Ishikawa (cell line): ENCODE data around the gene NCBP1.

Experiments
- CEBPB ChIP-seq: IDR thresholded peaks from 2 replicates; pipeline ENCODE4 v1.6.1; 2012
- CREB1 ChIP-seq: IDR thresholded peaks from 2 replicates; pipeline ENCODE4 v1.6.1; 2012; ENCODE audit warnings: low read depth
- EGR1 ChIP-seq: IDR thresholded peaks from 2 replicates; pipeline ENCODE4 v1.6.1; 2012
- EP300 ChIP-seq: IDR thresholded peaks from 2 replicates; pipeline ENCODE4 v1.6.1; 2012; ENCODE audit warnings: borderline replicate concordance
- FOXM1 ChIP-seq: IDR thresholded peaks from 2 replicates; pipeline ENCODE4 v1.6.1; 2012; ENCODE audit warnings: low read depth, borderline replicate concordance
- NFIC ChIP-seq: IDR thresholded peaks from 2 replicates; pipeline ENCODE4 v1.6.1; 2012
- RAD21 ChIP-seq: IDR thresholded peaks from 2 replicates; pipeline ENCODE4 v1.6.1; 2012; ENCODE audit warnings: low read depth
- TAF1 ChIP-seq: IDR thresholded peaks from 2 replicates; pipeline ENCODE4 v1.6.1; 2012; ENCODE audit warnings: low read depth, mild to moderate bottlenecking
- TCF12 ChIP-seq: IDR thresholded peaks from 2 replicates; pipeline ENCODE4 v1.6.1; 2012; ENCODE audit warnings: low read depth
- TEAD4 ChIP-seq: IDR thresholded peaks from 2 replicates; pipeline ENCODE4 v1.6.1; 2012
- YY1 ChIP-seq: IDR thresholded peaks from 2 replicates; pipeline ENCODE4 v1.6.1; 2012; ENCODE audit warnings: low read depth
- ZBTB7A ChIP-seq: IDR thresholded peaks from 2 replicates; pipeline ENCODE4 v1.6.1; 2012; ENCODE audit warnings: low read depth
- TF ChIP-seq, protein P1 (sequence below): IDR thresholded peaks from 2 replicates; pipeline ENCODE4 v1.6.1; 2012; ENCODE audit warnings: low read depth, mild to moderate bottlenecking
- TF ChIP-seq, protein P2 (sequence below): IDR thresholded peaks from 2 replicates; pipeline ENCODE4 v1.6.1; 2012
- TF ChIP-seq, protein P3 (sequence below): IDR thresholded peaks from 2 replicates; pipeline ENCODE4 v1.6.1; 2012

Gene NCBP1

DNA sequence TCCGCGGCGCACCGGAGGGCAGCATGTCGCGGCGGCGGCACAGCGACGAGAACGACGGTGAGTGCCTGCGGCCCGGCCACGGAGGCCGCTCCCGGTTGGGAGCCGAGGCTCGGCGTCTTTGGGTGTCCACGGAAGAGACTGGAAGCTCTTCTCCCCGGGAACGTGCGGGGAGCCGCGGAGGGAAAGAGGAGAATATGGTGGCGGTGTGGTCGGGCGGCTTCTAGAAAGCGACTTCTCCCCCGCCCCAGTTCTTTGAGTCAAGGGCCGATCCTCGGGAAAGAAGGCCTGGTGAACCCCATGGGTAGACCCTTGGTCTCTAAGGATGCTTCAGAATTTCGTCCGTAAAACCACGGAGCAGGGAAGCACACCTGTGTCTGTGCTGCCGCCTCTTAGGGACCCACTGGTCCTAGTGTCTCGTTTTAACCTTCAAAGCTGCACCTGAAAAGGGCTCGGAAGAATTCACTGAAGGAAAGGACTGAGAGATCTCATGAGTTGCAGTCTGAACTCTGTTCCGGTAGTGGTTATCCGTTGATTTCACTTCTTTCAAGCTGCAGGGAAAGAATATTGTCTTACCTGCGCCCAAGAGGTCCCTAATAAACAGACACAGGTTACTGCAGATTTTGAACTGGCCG is 354 bp downstream of the NCBP1 start:
- TF ChIP-seq, protein P1, sequence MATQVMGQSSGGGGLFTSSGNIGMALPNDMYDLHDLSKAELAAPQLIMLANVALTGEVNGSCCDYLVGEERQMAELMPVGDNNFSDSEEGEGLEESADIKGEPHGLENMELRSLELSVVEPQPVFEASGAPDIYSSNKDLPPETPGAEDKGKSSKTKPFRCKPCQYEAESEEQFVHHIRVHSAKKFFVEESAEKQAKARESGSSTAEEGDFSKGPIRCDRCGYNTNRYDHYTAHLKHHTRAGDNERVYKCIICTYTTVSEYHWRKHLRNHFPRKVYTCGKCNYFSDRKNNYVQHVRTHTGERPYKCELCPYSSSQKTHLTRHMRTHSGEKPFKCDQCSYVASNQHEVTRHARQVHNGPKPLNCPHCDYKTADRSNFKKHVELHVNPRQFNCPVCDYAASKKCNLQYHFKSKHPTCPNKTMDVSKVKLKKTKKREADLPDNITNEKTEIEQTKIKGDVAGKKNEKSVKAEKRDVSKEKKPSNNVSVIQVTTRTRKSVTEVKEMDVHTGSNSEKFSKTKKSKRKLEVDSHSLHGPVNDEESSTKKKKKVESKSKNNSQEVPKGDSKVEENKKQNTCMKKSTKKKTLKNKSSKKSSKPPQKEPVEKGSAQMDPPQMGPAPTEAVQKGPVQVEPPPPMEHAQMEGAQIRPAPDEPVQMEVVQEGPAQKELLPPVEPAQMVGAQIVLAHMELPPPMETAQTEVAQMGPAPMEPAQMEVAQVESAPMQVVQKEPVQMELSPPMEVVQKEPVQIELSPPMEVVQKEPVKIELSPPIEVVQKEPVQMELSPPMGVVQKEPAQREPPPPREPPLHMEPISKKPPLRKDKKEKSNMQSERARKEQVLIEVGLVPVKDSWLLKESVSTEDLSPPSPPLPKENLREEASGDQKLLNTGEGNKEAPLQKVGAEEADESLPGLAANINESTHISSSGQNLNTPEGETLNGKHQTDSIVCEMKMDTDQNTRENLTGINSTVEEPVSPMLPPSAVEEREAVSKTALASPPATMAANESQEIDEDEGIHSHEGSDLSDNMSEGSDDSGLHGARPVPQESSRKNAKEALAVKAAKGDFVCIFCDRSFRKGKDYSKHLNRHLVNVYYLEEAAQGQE: no peak
- no peak for TF ChIP-seq NFIC
- TF ChIP-seq TCF12: no peak
- TF ChIP-seq, protein P2, sequence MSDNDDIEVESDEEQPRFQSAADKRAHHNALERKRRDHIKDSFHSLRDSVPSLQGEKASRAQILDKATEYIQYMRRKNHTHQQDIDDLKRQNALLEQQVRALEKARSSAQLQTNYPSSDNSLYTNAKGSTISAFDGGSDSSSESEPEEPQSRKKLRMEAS: peak; percentile 7; the same call in 1 of the 2 replicates
- no peak for TF ChIP-seq ZBTB7A
- no peak for TF ChIP-seq EGR1
- TF ChIP-seq TAF1: no peak
- 0 out of 2 replicates have a peak, but pooled peaks have one; percentile 1 for TF ChIP-seq FOXM1
- no peak for TF ChIP-seq TEAD4
- peak; percentile 9; the same call in 1 of the 2 replicates for TF ChIP-seq EP300
- no peak for TF ChIP-seq YY1
- TF ChIP-seq, protein P3, sequence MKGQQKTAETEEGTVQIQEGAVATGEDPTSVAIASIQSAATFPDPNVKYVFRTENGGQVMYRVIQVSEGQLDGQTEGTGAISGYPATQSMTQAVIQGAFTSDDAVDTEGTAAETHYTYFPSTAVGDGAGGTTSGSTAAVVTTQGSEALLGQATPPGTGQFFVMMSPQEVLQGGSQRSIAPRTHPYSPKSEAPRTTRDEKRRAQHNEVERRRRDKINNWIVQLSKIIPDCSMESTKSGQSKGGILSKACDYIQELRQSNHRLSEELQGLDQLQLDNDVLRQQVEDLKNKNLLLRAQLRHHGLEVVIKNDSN: no peak
- TF ChIP-seq CREB1: no peak
- no peak for TF ChIP-seq RAD21
- TF ChIP-seq CEBPB: no peak

DNA sequence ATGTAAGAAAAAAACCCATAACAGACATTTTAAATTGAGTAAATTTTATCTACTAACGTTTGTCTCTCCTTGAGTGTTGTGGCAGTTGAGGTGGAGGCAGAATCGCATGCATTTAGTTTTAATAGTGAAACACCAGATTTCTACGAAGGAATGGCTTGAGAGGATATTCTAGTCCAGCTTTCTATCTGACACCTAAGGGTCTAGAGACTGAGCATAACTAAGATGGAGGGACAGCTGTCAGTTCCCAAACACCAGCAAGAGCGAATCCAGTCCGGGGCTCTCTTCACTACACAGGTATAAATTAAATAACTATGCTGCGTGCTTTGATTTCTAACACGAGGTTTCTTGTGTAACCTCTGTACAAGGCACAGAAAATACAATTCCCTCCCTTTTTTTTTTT is 1.4 kb downstream of the NCBP1 start:
- TF ChIP-seq TEAD4 (no peak), FOXM1 (no peak), TCF12 (no peak), EGR1 (no peak), CREB1 (no peak), RAD21 (no peak), CEBPB (no peak), NFIC (no peak)
- TF ChIP-seq, protein P3: no peak
- TF ChIP-seq, protein P1: no peak
- TF ChIP-seq, protein P2: no peak

- TF ChIP-seq ZBTB7A (no peak), TEAD4 (no peak), TCF12 (no peak), RAD21 (no peak), TAF1 (no peak), YY1 (no peak), CREB1 (no peak), EP300 (no peak), CEBPB (no peak), EGR1 (no peak), NFIC (no peak), FOXM1 (no peak)
- TF ChIP-seq, protein P3: no peak
- TF ChIP-seq, protein P2: no peak
- TF ChIP-seq, protein P1: no peak
Observed at GRCh38 chr9:97636903-97637302, 3.3 kb downstream of the NCBP1 start.

DNA sequence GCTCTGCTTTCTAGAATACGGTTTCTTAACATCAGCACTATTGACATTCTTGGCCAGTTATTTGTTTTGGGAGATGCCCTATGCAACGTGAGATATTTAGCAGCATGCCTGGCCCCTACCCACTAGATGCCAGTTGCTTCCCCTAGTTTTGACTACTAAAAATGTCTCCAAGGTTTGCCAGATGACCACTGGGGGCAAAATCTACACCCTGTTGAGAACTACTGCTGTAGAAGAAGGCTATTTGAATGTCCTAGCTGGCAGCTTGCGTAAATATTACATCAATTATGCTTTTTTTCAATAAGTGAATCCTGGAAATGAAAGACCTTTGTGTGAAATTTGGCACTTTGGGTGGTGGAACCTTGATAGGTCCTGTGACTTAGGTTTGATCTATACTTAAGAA is 5.0 kb downstream of the NCBP1 start:
- no peak for TF ChIP-seq FOXM1
- TF ChIP-seq, protein P2: no peak
- TF ChIP-seq YY1: no peak
- TF ChIP-seq NFIC: no peak
- no peak for TF ChIP-seq CEBPB
- no peak for TF ChIP-seq TAF1
- no peak for TF ChIP-seq EGR1
- TF ChIP-seq CREB1: no peak
- TF ChIP-seq ZBTB7A: no peak
- TF ChIP-seq RAD21: no peak
- no peak for TF ChIP-seq EP300
- TF ChIP-seq TCF12: no peak
- no peak for TF ChIP-seq TEAD4
- TF ChIP-seq, protein P1: no peak
- TF ChIP-seq, protein P3: no peak
